HG03457 (cell line): Measurements from ENCODE around the gene DND1.
"Not testable (repeated sequence)": the region's sequence is repeated elsewhere in the genome, so short reads cannot be mapped to it uniquely, and the experiment has no call there.

Experiments
- ATAC-seq: cut with Tn5 transposase; IDR thresholded peaks from one replicate; pipeline ENCODE4 v1.9.1; 2021; ENCODE audit warnings: moderate number of reproducible peaks; ENCODE audit not compliant: unreplicated experiment

Gene DND1

DNA sequence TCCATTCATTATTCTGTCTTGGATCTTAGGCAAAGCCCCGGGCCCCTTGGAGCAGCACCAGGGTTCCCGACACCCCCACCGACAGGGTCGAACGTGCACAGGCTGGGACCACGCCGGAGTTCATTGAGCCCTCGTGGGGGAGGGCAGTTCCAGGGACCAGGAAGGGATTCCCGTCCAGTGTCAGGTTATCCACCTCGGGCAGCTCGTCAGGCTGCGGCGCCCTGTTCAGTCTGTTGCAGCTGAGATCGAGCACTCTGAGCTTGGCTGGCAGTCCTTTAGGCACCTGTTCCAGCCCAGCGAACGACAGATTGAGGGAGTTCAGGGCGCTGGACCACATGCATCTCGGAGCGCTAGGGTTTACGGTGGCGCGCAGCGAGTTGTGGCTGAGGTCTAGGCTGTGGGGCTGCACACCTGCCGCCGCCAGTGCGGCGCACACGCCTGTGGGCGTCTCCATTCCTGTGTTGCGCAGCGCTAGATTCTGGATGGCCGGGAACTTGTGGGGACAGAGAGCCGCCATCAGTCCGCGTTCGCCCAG, 41.5 kb downstream of the DND1 start:
- peak; percentile 26 for ATAC-seq

DNA sequence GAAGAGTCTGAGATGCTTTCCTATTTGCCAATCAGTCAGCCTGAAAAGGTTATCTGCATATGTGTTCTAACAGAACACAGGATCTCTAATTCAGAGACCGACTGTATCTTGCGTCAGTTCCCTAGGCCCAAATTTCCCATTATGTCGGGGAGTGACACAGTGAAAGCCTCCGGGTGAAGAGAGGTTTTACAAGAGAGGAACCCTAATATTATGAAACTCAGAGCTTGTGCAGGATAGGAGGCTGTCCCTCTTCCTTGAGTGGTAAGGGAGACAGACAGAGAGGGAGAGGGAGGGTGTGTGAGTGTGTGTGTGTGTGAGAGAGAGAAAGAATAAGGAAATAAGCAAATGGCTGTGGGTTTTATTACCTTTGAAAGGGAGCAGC, 42.3 kb downstream of the DND1 start:
- no peak for ATAC-seq

GRCh38 chr5:140630292-140631035, 42.9 kb downstream of the DND1 start:
- no peak for ATAC-seq

DNA sequence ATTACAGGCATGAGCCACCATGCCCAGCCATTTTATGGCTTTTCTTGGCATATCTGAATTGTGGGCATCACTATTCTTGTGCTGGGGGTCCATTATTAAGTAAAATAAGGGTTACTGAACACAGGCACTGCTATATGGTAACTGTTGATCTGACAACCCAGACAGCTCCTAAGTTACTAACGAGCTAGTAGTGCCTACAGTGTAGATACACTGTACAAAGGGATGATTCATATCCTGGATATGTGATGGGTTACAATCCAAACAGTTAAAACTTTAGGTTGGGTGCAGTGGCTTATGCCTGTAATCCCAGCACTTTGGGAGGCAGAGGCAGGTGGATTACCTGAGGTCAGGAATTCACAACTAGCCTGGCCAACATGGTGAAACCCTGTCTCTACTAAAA, 44.7 kb downstream of the DND1 start:
- ATAC-seq, result no peak

DNA sequence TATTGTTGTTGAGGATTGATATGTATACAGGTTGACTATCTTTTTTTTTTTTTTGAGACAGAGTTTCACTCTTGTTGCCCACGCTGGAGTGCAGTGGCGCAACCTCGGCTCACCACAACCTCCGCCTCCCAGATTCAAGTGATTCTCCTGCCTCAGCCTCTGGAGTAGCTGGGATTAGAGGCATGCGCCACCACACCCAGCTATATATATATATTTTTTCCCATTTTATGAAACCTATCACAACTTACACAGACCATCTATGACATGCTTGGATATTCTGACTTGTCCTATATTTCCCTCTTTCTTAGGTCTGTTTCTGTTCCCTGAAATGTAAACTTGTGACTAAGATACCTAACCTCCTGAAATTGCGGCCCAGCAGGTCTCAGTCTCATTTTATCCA, 45.4 kb downstream of the DND1 start:
- ATAC-seq, result no peak

DNA sequence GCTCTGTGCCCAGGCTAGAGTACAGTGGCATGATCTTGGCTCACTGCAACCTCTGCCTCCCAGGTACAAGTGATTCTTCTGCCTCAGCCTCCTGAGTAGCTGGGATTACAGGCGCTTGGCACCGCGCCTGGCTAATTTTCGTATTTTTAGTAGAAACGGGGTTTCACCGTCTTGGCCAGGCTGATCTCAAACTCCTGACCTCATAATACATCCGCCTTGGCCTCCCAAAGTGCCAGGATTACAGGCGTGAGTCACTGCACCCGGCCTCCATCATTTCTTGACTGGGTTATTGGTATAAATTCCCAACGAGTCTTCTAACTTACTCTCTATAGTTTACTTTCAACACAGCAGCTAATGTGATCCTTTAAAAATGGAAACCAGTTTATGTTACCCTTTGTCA, 48.5 kb downstream of the DND1 start:
- ATAC-seq, result not testable (repeated sequence)

DNA sequence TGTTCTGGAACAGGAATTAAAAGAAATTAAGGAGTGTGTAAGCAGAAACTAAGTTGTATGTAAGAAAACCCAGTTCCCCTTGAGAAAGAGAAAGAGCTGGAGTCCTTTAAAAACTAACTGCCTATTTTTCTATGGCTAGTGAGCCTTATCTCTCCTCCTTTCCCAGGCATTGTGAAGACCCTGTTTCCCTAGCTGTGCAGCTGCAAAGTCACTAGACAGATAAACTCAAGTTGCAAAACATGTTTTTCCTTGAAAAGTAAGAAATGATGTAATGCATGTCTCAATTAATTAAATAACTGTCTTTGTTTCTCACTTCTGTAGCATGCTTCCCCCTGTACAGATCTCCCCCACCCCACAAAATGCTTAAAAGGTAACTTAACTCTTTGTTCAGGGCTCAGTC, 50.3 kb downstream of the DND1 start:
- not testable (repeated sequence) for ATAC-seq

GRCh38 chr5:140622301-140622700, 51.1 kb downstream of the DND1 start:
- no peak for ATAC-seq
